Ishikawa (cell line): ENCODE measurements around the gene CEP164.

ENCODE experiments used
- CEBPB ChIP-seq: IDR thresholded peaks from 2 replicates; pipeline ENCODE4 v1.6.1; 2012
- CREB1 ChIP-seq: IDR thresholded peaks from 2 replicates; pipeline ENCODE4 v1.6.1; 2012; ENCODE audit warnings: low read depth
- EGR1 ChIP-seq: IDR thresholded peaks from 2 replicates; pipeline ENCODE4 v1.6.1; 2012
- EP300 ChIP-seq: IDR thresholded peaks from 2 replicates; pipeline ENCODE4 v1.6.1; 2012; ENCODE audit warnings: borderline replicate concordance
- FOXM1 ChIP-seq: IDR thresholded peaks from 2 replicates; pipeline ENCODE4 v1.6.1; 2012; ENCODE audit warnings: low read depth, borderline replicate concordance
- MAX ChIP-seq: IDR thresholded peaks from 2 replicates; pipeline ENCODE4 v1.6.1; 2012
- NFIC ChIP-seq: IDR thresholded peaks from 2 replicates; pipeline ENCODE4 v1.6.1; 2012
- RAD21 ChIP-seq: IDR thresholded peaks from 2 replicates; pipeline ENCODE4 v1.6.1; 2012; ENCODE audit warnings: low read depth
- REST ChIP-seq: IDR thresholded peaks from 2 replicates; pipeline ENCODE4 v1.6.1; 2012; ENCODE audit warnings: low read depth, mild to moderate bottlenecking
- TAF1 ChIP-seq: IDR thresholded peaks from 2 replicates; pipeline ENCODE4 v1.6.1; 2012; ENCODE audit warnings: low read depth, mild to moderate bottlenecking
- TCF12 ChIP-seq: IDR thresholded peaks from 2 replicates; pipeline ENCODE4 v1.6.1; 2012; ENCODE audit warnings: low read depth
- TEAD4 ChIP-seq: IDR thresholded peaks from 2 replicates; pipeline ENCODE4 v1.6.1; 2012
- YY1 ChIP-seq: IDR thresholded peaks from 2 replicates; pipeline ENCODE4 v1.6.1; 2012; ENCODE audit warnings: low read depth
- ZBTB7A ChIP-seq: IDR thresholded peaks from 2 replicates; pipeline ENCODE4 v1.6.1; 2012; ENCODE audit warnings: low read depth
- TF ChIP-seq, protein P1 (sequence below): IDR thresholded peaks from 2 replicates; pipeline ENCODE4 v1.6.1; 2012

CEP164 gene

GRCh38 chr11:117442869-117443239 lies 115.2 kb downstream of the CEP164 start:
- TF ChIP-seq REST (no peak), YY1 (no peak), CEBPB (no peak), ZBTB7A (no peak)

GRCh38 chr11:117443266-117444186 lies 115.9 kb downstream of the CEP164 start:
- TF ChIP-seq NFIC (no peak), RAD21 (peak; percentile 80)

GRCh38 chr11:117444256-117444655 lies 116.6 kb downstream of the CEP164 start:
- TF ChIP-seq CEBPB (no peak), EGR1 (no peak), FOXM1 (no peak), MAX (no peak), ZBTB7A (no peak), REST (no peak), NFIC (no peak), TCF12 (no peak), CREB1 (no peak), TAF1 (no peak), YY1 (no peak), RAD21 (no peak), TEAD4 (no peak), EP300 (no peak)
- TF ChIP-seq, protein P1, sequence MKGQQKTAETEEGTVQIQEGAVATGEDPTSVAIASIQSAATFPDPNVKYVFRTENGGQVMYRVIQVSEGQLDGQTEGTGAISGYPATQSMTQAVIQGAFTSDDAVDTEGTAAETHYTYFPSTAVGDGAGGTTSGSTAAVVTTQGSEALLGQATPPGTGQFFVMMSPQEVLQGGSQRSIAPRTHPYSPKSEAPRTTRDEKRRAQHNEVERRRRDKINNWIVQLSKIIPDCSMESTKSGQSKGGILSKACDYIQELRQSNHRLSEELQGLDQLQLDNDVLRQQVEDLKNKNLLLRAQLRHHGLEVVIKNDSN, result no peak

DNA sequence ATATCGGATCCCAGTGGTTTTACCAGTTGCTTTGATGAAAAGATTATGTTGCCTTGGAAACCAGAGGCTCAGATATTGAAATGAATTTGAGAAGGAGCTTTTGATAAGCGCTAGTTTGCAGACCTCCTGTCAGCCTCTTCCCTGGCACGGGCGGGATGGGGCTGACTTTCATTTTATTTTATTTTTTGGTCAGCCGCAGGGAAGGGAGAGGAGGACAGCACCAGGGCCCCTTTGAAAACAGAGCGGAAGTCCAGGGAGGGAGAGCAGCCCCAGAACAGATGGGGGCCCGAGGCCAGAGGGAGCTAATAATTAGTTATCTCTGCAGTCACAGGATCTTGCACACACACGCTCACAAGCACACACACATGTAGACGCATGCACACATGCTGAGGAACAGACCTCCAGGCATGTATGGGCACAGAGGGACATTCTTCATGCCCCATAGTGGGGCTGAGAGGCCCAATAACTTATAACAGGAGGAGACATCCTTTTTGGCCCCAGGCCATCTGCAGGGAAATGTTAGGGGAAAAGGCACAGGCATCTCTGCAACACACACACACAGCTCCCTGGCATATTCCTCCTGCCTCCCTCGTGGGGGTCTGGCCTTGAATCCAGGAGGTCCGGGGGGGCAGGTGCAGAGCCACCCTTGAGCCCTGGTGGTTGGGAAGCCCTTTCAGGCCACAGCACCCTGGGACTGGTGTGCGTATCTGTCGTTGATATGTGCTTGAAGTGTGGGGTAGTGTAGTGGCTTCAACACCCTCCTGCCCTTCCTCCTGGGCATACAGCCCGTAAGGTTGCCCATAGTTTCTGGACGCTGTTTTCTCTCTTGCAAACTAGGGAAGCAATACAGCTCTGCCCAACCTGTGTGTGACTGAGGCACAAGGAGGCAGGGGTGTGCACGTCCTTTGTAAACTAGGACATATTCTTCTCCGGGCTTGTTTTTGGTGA lies 117.3 kb downstream of the CEP164 start:
- TF ChIP-seq TAF1, result no peak
- TF ChIP-seq ZBTB7A, result no peak
- no peak for TF ChIP-seq YY1
- TF ChIP-seq REST, result no peak
- no peak for TF ChIP-seq TEAD4
- no peak for TF ChIP-seq CEBPB
- TF ChIP-seq EGR1, result no peak
- no peak for TF ChIP-seq RAD21

GRCh38 chr11:117449111-117449693 lies 121.5 kb downstream of the CEP164 start:
- TF ChIP-seq REST (no peak), YY1 (no peak), EP300 (no peak), NFIC (no peak), RAD21 (no peak), TAF1 (no peak), ZBTB7A (no peak), MAX (no peak), TCF12 (no peak), EGR1 (no peak), TEAD4 (no peak), CREB1 (no peak), FOXM1 (no peak), CEBPB (no peak)
